Caki2 (cell line): Measurements from ENCODE around the gene ADK. TPM values are rescaled to one million over a fixed set of nuclear protein-coding genes. Genes with fewer than 3 reads are reported as not detected.
"Not testable (repeated sequence)": the region's sequence is repeated elsewhere in the genome, so short reads cannot be mapped to it uniquely, and the experiment has no call there.

ENCODE experiments used
- DNase-seq: peaks from one replicate; pipeline ENCODE4 v3.0.0-alpha.2; 2015; ENCODE audit warnings: low read depth
- in situ Hi-C: cut with HindIII; loops from 2 replicates; pipeline ENCODE4 v1.10.0; 2016; ENCODE audit warnings: low sequenced_read_pairs, low pct_unique_long_range_greater_than_20kb, mixed read lengths
- total RNA-seq: library from RNA; depleted of rRNA; stranded (reverse); fragments of >200 nt; shearing (Covaris generic); gene quantifications from 2 replicates; pipeline ENCODE4 v1.2.3, GENCODE V29; 2014; ENCODE audit warnings: low replicate concordance

Gene ADK
- total RNA-seq, 1 experiment from 2014 or later, result 26.5 TPM

DNA sequence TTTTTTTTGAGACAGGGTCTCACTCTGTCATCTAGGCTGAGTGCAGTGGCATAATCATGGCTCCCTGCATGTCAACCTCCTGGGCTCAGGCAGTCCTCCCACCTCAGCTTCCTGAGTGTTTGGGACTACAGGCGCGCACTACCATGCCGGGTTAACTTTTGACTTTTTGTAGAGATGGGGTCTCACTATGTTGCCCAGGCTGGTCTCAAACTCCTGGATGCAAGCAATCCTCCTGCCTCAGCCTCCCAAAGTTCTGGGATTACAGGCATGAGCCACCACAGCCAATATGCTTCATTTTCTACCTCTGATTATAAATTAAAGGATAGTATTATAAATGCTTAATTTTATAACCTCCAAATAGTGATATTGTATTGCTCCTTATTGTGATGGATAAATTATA is 121.3 kb downstream of the ADK start:
- in situ Hi-C loops, result no loop called here
- no peak for DNase-seq

DNA sequence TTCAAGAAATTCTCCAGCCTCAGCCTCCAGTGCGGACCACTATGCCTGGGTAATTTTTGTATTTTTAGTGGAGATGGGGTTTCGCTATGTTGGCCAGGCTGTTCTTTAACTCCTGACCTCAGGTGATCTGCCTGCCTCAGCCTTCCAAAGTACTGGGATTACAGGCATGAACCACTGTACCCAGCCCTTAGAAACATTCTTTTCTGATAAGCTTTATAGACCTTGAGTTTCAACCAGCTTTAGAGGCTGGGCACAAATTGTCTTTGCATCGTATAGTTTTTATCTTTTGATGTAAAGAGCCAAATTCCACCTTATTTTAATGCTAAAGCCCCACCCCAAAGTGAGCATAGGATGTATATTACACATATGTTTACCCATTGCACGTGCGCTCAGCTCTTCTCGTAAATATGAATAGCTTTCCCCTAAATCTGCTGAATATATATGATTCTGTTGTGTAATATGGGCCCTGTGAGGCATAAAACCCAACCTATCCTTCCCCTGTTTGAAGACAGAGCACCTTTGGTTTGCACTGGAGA is 124.8 kb downstream of the ADK start:
- DNase-seq, result no peak
- in situ Hi-C loops, result no loop called here

- in situ Hi-C loops, result no loop called here
- no peak for DNase-seq
Observed at GRCh38 chr10:74276416-74276815, 125.4 kb downstream of the ADK start.

- DNase-seq, result no peak
- in situ Hi-C loops, result no loop called here
Observed at GRCh38 chr10:74282151-74282847, 131.3 kb downstream of the ADK start.

- in situ Hi-C loops, result no loop called here
Observed at GRCh38 chr10:74282848-74283210, 131.8 kb downstream of the ADK start.

GRCh38 chr10:74289188-74289587 is 138.2 kb downstream of the ADK start:
- no peak for DNase-seq
- in situ Hi-C loops, result no loop called here

More at GRCh38 chr10:74282848-74283210, 131.8 kb downstream of the ADK start:
- DNase-seq, result no peak

- no peak for DNase-seq
- in situ Hi-C loops, result no loop called here
Observed at GRCh38 chr10:74289951-74290350, 138.9 kb downstream of the ADK start.

DNA sequence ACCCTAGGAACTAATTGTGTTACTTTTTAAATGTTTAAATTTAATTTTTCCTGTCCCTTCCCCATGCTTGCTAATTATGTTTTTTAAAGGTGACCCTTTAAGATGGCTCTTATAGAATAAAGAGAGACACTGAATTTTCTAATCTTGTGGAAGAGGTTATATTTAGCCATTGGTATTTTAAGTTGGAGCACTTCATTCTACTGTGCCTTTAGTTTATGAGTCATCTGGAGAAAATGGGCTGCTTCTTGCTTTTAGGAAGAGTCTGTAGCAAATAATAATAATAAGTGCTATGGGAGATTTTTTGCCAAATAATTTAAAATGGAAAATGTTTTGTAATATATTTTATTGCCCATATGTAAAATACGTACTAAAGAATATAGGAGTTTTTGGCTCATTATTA is 139.7 kb downstream of the ADK start:
- in situ Hi-C loops, result no loop called here
- DNase-seq, result no peak

- in situ Hi-C loops, result no loop called here
- no peak for DNase-seq
Observed at GRCh38 chr10:74292871-74293427, 141.9 kb downstream of the ADK start.

DNA sequence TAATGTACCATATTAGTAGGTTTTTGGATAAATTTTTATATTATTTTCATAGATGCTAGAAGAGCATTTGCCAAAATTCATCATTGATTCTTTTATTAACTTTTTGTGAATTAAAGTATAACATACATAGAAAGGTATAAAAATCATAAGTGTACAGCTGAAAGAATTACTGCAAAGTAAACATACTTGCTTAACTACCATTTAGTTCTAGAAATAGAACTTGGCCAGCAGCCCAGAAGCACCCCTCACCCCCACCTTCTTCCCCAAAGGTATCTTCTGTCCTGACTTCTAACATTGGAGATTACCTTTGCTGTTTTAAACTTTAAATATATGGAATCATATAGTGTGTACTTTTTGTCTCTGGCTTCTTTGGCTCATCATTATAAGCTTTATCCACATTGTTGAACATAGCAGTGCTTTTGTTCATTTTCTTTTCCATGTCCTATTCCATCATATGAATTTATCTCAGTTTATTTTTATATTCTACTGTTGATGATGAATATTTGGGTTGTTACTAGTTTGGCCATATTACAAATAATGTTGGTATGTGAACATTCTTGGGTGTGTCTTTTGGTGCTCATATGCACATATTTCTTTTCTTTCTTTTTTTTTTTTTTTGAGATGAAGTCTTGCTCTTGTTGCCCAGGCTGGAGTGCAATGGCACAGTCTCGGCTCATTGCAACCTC is 142.8 kb downstream of the ADK start:
- peak; percentile 11 for DNase-seq
- in situ Hi-C loops, result no loop called here

GRCh38 chr10:74297389-74298080 is 146.5 kb downstream of the ADK start:
- in situ Hi-C loops, result no loop called here
- DNase-seq, result no peak

DNA sequence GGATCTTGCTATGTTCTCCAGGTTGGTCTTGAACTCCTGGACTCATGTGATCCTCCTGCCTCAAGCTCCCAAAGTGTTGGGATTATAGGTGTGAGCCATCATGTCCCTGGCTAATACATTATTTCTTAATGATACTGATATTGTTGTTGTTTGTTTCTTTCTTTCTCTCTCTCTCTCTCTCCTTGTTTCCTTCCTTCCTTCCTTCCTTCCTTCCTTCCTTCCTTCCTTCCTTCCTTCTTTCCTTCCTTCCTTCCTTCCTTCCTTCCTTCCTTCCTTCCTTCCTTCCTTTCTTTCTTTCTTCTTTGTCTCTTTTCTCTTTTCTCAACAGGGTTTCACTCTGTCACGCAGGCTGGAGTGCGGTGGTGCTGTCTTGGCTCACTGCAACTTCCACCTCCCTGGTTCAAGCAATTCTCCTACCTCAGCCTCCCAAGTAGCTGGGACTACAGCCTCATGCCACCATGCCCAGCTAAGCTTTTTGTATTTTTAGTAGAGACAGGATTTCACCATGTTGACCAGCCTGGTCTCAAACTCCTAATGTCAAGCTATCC is 149.1 kb downstream of the ADK start:
- DNase-seq, in situ Hi-C loops: not testable (repeated sequence)

GRCh38 chr10:74300666-74301065 is 149.6 kb downstream of the ADK start:
- DNase-seq, result no peak
- in situ Hi-C loops, result no loop called here

- in situ Hi-C loops, result no loop called here
- no peak for DNase-seq
Observed at GRCh38 chr10:74305730-74306129, 154.7 kb downstream of the ADK start.

GRCh38 chr10:74306227-74306982 is 155.4 kb downstream of the ADK start:
- DNase-seq, result no peak
- in situ Hi-C loops, result no loop called here

GRCh38 chr10:74307061-74307651 is 156.1 kb downstream of the ADK start:
- DNase-seq, result no peak
- in situ Hi-C loops, result no loop called here

GRCh38 chr10:74310652-74311257 is 159.7 kb downstream of the ADK start:
- in situ Hi-C loops, result no loop called here

More at GRCh38 chr10:74310652-74311257, 159.7 kb downstream of the ADK start:
- no peak for DNase-seq
